Hippocampal formation (tissue), 2 donors: Measurements from ENCODE around the gene WDR7.

Source experiments
- DNase-seq, 2 donors: peaks; one replicate each; lab custom pipeline; 2025; lab: John Stamatoyannopoulos, UW

Gene WDR7

GRCh38 chr18:57078614-57079013 lies 427.5 kb downstream of the WDR7 start:
- no peak for DNase-seq

GRCh38 chr18:57080479-57080878 lies 429.3 kb downstream of the WDR7 start:
- no peak for DNase-seq

GRCh38 chr18:57081899-57082298 lies 430.7 kb downstream of the WDR7 start:
- DNase-seq, result no peak

DNA sequence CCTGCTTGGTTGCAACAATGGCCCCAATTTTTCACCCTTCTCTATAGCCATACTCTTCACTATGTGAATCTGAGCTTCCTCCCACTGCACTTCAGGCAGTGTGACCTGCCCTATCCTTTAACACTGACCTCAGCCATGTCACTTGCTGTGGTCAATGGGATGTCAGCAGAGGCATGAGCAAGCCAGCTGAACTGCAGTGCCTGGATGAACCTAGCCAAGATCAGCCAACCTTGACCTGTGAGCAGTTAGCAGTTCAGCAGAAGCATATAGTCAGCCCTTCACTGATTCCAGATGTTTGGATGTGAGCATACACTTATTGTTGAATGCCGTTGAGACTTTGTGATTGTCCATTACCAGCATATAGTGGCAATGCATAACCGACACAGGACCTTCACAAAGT lies 432.3 kb downstream of the WDR7 start:
- DNase-seq, result no peak

DNA sequence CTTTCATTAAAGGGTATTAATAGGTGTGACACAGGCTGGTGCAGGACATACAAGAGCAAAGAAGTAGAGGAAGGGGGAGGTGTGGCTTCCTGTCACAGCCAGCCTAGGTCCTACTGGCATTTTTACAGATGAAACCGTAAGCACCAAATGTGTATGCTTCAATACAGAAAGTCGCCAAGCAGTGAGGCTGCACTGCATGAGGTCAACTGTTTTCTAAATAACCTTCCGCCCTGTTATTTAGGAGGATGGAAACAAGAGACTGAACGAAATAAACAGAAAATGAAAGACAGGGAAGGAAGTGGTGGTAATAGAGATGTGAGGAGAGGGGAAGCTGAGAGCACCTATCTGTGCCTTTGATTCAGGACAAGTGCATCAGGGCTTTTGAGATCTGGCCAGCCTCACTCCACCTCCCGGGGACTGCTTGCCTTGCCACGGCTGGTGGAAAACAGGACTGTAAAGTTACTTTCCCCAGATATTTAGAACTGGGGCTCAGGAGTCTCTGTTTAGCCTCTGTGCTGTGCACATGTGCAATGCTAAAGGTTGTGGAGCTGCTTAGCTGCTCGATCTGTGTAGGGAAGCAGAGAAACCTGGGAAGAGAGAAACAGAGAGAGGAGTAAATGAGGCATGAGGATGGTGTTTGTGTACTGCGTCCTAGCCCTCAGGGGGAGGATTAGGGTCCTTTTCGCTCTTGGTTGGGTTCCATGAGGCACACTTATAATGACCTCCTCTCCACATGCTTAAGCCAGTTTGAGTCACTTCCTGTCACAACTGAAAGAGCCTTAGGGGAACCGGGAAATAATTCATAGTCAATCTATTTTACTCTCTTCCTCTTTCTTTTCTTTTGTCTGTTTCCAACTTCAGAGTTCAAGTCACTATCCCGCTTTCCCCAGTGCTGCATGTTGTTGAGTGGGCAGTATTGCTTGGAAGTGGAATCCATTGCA lies 433.4 kb downstream of the WDR7 start:
- DNase-seq, result no peak

DNA sequence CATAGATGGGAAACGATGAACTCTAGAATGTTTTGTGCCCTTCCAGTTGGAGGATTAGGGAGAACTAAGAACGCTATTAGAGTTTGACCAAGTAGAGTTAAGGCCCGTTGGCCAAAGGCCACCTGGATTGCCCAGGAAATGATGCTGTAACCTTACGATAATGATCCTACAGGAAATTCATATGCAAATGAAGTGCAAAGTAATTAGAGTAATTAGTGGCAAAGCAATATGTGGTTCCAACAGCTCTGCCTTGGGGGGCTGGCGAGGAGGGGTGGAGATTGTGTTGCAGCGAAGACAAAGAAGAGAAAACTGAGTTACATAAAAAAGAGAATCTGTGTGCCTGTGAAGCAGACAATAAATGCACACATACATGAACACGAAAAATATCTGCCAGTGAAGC lies 434.2 kb downstream of the WDR7 start:
- no peak for DNase-seq

DNA sequence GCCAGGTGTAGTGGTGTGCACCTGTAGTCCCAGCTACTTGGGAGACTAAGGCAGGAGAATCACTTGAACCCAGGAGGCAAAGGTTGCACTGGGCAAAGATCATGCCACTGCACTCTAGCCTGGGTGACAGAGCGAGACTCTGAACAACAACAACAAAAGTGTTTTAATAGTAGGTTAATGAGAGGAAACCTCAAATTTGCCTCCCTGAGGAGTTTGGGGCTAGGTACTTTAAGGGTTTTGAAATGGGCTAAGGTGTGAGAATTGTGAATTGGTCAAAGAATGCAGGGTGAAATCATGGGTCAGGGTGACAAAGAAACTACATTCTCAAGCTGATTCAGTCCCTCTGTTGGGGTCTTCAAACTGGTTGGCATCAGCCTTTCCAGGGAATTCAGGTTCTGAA lies 435.0 kb downstream of the WDR7 start:
- no peak for DNase-seq
